ENCODE results near the gene OLIG1.

OLIG1 gene

GRCh38 chr21:33063907-33064622, 5.9 kb upstream of the OLIG1 start:
- DNase-seq, result no peak

GRCh38 chr21:33064623-33065390, 5.1 kb upstream of the OLIG1 start:
- no peak for DNase-seq

- no peak for DNase-seq
These were observed 2.9 kb upstream of the OLIG1 start for GRCh38 chr21:33067043-33067442.

- no peak for DNase-seq
These were observed 2.5 kb upstream of the OLIG1 start for GRCh38 chr21:33067457-33067856.

- no peak for DNase-seq
These were observed 698 bp upstream of the OLIG1 start for GRCh38 chr21:33069243-33069642.

DNA sequence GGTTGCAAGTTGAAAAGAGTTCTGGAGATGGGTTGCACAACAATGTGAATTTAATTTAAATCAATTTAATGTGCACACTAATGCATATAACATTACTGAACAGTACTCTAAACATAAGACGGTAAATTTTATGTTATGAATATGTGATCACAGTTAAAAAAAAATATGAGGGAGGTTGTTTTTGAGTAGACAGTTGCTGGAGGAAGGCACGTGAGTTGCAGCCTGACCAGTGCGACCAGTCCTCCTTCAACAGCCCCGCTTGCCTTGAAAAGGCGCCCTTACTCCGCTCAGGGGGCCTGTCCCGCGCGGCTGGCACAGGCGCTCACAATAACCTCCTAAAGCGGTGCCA, 322 bp upstream of the OLIG1 start:
- no peak for DNase-seq

DNA sequence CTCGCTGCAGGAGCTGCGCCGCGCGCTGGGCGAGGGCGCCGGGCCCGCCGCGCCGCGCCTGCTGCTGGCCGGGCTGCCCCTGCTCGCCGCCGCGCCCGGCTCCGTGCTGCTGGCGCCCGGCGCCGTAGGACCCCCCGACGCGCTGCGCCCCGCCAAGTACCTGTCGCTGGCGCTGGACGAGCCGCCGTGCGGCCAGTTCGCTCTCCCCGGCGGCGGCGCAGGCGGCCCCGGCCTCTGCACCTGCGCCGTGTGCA, 730 bp downstream of the OLIG1 start:
- DNase-seq, result no peak

- DNase-seq, result no peak
These were observed 1.2 kb downstream of the OLIG1 start for GRCh38 chr21:33070998-33071769.

DNA sequence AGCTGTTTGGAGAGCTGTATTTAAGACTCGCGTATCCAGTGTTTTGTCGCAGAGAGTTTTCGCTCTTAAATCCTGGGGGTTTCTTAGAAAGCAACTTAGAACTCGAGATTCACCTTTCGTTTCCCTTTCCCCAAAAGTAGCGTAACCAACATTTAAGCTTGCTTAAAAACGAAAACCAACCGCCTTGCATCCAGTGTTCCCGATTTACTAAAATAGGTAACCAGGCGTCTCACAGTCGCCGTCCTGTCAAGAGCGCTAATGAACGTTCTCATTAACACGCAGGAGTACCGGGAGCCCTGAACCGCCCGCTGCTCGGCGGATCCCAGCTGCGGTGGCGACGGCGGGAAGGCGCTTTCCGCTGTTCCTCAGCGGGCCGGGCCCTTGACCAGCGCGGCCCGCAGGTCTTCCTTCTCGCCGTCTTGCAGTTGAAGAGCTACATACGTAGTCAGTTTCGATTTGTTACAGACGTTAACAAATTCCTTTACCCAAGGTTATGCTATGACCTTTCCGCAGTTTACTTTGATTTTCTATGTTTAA, 1.9 kb downstream of the OLIG1 start:
- no peak for DNase-seq

DNA sequence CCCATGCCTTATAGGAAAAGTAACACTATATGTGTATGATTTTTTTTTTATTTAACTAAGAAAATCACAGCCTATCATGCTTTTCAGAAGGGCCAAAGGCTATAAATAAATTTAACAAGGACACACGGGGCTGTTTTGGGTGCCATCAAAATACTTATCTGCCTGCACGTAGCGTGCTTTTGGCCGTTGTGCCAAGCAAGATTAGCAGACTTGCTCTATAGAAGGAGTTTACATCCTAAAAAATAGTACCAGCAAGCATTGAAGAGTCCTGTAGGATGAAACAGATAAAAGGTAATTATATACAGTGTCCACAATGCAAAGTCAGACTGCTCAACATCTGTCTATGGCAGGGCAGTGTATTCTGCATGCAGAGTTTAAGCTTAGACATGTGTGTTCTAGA, 3.7 kb downstream of the OLIG1 start:
- no peak for DNase-seq

- no peak for DNase-seq
These were observed 5.2 kb downstream of the OLIG1 start for GRCh38 chr21:33075128-33075527.

- no peak for DNase-seq
These were observed 5.8 kb downstream of the OLIG1 start for GRCh38 chr21:33075596-33076195.

- DNase-seq, result no peak
These were observed 6.8 kb downstream of the OLIG1 start for GRCh38 chr21:33076600-33077329.

GRCh38 chr21:33078907-33079582, 9.1 kb downstream of the OLIG1 start:
- no peak for DNase-seq

- no peak for DNase-seq
These were observed 10.4 kb downstream of the OLIG1 start for GRCh38 chr21:33080376-33080775.

DNA sequence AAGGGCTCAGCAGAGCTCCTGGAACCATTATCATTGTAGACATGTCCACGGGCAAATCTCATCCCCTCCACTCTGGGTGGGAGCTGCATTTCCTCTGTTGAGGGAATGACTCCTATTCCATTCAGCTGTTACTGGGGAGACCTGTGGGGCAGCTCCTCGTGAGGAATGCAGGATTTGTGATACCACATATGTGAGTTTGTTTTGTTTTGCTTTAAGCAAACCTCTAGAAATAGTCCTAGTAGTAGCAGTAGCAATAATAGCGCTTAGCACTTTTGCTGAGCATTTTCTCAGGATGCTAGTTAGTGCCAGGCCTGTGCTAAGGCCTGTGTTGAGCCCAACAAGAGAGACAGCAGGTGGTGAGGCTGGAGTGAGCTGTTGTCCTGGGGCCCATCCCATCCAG, 10.8 kb downstream of the OLIG1 start:
- no peak for DNase-seq

DNA sequence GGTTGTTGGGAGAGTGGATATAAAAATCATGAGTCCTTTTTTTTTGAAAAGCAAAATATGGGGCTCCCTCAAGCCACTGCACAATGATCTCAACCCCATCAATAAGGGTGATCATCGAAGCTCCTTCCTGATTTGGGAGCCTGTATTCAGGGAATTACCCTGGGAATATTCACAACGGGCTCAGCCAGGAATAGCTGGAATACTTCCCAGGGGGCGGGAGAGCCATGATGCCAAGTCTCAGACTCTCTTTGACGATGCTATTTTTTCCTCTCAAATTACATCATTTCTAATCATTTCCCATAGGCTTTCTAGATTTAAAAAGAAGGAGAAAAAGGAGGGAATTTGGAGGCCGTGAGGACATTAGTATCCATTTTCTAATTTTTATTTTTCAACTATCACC, 18.4 kb downstream of the OLIG1 start:
- DNase-seq, result no peak

DNA sequence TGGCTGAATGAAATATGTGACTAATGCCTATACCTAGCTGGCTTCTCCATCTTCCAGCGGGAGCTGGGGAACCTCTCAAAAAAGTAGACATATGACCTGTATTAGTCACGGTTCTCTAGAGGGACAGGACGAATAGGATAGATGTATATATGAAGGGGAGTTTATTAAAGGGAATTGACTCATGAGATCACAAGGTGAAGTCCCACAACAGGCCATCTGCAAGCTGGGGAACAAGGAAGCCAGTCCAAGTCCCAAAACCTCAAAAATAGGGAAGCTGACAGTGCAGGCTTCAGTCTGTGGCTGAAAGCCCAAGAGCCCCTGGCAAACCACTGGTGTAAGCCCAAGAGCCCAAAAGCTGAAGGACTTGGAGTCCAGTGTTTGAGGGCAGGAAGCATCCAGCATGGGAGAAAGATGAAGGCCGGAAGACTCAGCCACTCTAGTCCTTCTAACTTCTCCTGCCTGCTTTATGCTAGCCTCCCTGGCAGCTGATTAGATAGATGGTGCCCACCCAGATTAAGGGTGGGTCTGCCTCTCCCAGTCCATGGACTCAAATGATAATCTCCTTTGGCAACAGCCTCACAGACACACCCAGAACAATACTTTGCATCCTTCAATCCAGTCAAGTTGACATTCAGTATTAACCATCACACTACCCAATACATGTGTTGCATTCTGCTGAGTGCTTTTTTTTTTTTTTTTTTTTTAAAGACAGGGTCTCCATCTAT, 19.6 kb downstream of the OLIG1 start:
- peak; percentile 6 for DNase-seq

GRCh38 chr21:33096426-33096825, 26.5 kb downstream of the OLIG1 start:
- no peak for DNase-seq

- no peak for DNase-seq
These were observed 29.2 kb downstream of the OLIG1 start for GRCh38 chr21:33099131-33099530.

DNA sequence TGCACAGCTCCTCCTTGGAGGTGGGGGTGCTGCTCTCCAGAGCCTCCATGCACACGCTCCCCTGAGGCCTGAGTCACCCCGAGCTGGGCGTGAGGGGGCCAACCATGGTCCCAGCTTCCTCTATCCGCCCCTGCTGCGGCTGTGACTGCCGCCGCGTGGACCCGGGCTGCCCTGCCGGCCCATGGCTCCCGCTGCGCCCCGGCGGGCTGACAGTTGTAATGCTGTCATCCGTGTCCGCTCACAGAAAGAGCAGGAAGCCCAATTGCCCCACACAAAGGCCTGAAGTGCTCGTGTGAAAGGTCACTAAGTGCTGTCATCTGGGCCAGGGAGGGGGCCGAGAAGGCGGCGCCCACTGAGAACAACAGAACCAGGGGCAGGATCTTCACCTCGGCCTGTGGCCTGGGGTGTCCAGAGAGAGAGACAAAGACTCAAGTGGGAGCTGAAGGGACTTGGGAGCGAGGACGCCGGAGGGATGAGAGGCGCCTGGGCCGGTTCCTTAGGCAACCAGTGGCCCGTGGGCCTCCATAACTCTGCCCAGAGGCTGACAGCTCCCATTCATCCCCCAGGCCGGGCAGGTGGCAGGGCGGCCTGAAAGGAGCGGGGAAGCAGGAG, 31.5 kb downstream of the OLIG1 start:
- no peak for DNase-seq
